Stimulated activated CD8-positive, alpha-beta memory T cell treated with anti-CD3 and anti-CD28 coated beads, Interleukin-7, amount 100 ng/mL, for 24 hours (primary cell): ENCODE results near the gene TAL2.

Experiments
- DNase-seq: peaks from one replicate; pipeline ENCODE4 v3.0.0-alpha.2; 2020; ENCODE audit warnings: low read depth

Gene TAL2

GRCh38 chr9:105710638-105711037, 48.4 kb downstream of the TAL2 start:
- DNase-seq = no peak

- no peak for DNase-seq
Observed at GRCh38 chr9:105711867-105712266, 49.6 kb downstream of the TAL2 start.

GRCh38 chr9:105712297-105712696, 50.0 kb downstream of the TAL2 start:
- no peak for DNase-seq
